ENCODE data around the gene MYO7B.

DNA sequence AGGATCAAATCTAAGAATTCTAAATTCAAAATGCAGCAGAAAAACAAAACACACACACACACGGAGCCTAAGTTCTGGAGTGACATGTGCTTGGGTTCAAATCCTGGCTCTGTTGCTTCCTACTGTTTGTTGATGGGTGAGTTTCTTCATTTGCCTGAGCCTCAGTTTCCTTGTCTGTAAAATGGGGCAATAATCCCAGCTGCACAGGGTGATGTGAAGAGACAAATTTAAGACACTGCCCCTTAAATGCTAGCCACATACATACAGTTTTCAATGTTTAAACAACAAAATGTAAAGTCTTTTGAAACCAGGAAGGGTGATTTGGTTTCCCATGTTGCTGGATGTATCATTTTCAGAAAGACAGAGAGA, 109.5 kb downstream of the MYO7B start:
- TF ChIP-seq CTCF (IDR thresholded peaks at IDR 0.05) (no peak), EZH2 (IDR thresholded peaks at IDR 0.05; ENCODE audit: borderline replicate concordance, insufficient read depth, low read depth, low read length, poor library complexity, severe bottlenecking) (no peak)

Measured in B cell (primary cell).